Endothelial cell of umbilical vein (primary cell): ENCODE results near the gene ZNF625.

Source experiments
- CTCF ChIP-seq, 2 donors: IDR thresholded peaks; 1 replicate in 1 of 2; 2 replicates in 1 of 2; pipeline ENCODE4 v1.5.1; 2011; ENCODE audit warnings: low read length in 2 of 2, mild to moderate bottlenecking in 2 of 2, moderate library complexity in 2 of 2, control low read depth in 1 of 2, inconsistent platforms in 1 of 2, low read depth in 1 of 2; ENCODE audit not compliant: insufficient read depth in 1 of 2; ENCODE audit errors: extremely low read depth in 1 of 2
- EZH2 ChIP-seq: IDR thresholded peaks from 2 replicates; pipeline ENCODE4 v1.6.1; 2012; ENCODE audit warnings: borderline replicate concordance, low read depth, mild to moderate bottlenecking, moderate library complexity, low read length, inconsistent platforms; ENCODE audit not compliant: severe bottlenecking
- FOS ChIP-seq: IDR thresholded peaks from 2 replicates; pipeline ENCODE4 v1.6.1; 2011; ENCODE audit warnings: mild to moderate bottlenecking, low read length, moderate library complexity, borderline replicate concordance; ENCODE audit not compliant: insufficient read depth
- GATA2 ChIP-seq: IDR thresholded peaks from 2 replicates; pipeline ENCODE4 v1.7.0; 2011; ENCODE audit warnings: low read depth, mild to moderate bottlenecking, moderate library complexity, mixed read lengths, low read length; ENCODE audit not compliant: insufficient read length, insufficient read depth
- JUN ChIP-seq: IDR thresholded peaks from 2 replicates; pipeline ENCODE4 v1.6.1; 2011; ENCODE audit warnings: borderline replicate concordance, low read depth; ENCODE audit not compliant: insufficient read length, insufficient read depth
- MAX ChIP-seq: IDR thresholded peaks from 2 replicates; pipeline ENCODE4 v1.6.1; 2011; ENCODE audit not compliant: insufficient read depth, insufficient read length
- MYC ChIP-seq: IDR thresholded peaks from one replicate; pipeline ENCODE4 v1.6.1; 2011; ENCODE audit warnings: mild to moderate bottlenecking, low read depth, low read length
- POLR2A ChIP-seq: IDR thresholded peaks from 2 replicates; pipeline ENCODE4 v1.6.1; 2012; ENCODE audit warnings: low read depth, mild to moderate bottlenecking, control low read depth, low read length
- POLR2AphosphoS5 ChIP-seq: IDR thresholded peaks from 2 replicates; pipeline ENCODE4 v1.6.1; 2012; ENCODE audit warnings: low read depth, mild to moderate bottlenecking, control low read depth, low read length, moderate library complexity; ENCODE audit not compliant: insufficient read depth

GRCh38 chr19:12199757-12200419, 43.4 kb upstream of the ZNF625 start:
- TF ChIP-seq CTCF (IDR thresholded peaks at IDR 0.05; ENCODE audit: extremely low read depth in 1 of 2, insufficient read depth in 1 of 2, low read depth in 1 of 2, low read length in 2 of 2) (no peak), EZH2 (no peak), POLR2A (no peak), POLR2AphosphoS5 (no peak), MYC (no peak), MAX (no peak), JUN (no peak), GATA2 (no peak), FOS (no peak)
